SKM-1 treated with dmso at 0.1 percent for 144 hours (cell line): ENCODE data around the gene DGLUCY.
"Not testable (repeated sequence)": the region's sequence is repeated elsewhere in the genome, so short reads cannot be mapped to it uniquely, and the experiment has no call there.

ENCODE experiments used
- DNase-seq: peaks from one replicate; lab custom pipeline; 2025; ENCODE audit not compliant: unreplicated experiment; lab: John Stamatoyannopoulos, UW

The DGLUCY gene

GRCh38 chr14:91113829-91114078 is at the start of gene DGLUCY:
TSS of gene DGLUCY (plus strand) at chr14:91114073. CDS start at chr14:91160295, 46,222 bp downstream.
- DNase-seq, result no peak

- DNase-seq, result no peak
Measured at GRCh38 chr14:91065266-91065665, 48.6 kb upstream of the DGLUCY start.

- no peak for DNase-seq
Measured at GRCh38 chr14:91067186-91067585, 46.7 kb upstream of the DGLUCY start.

GRCh38 chr14:91068642-91069041 is 45.2 kb upstream of the DGLUCY start:
- DNase-seq, result no peak

GRCh38 chr14:91070572-91070971 is 43.3 kb upstream of the DGLUCY start:
- DNase-seq, result no peak

- DNase-seq, result no peak
Measured at GRCh38 chr14:91075553-91075952, 38.3 kb upstream of the DGLUCY start.

GRCh38 chr14:91078095-91078737 is 35.7 kb upstream of the DGLUCY start:
- no peak for DNase-seq

- no peak for DNase-seq
Measured at GRCh38 chr14:91080071-91080470, 33.8 kb upstream of the DGLUCY start.

- DNase-seq, result no peak
Measured at GRCh38 chr14:91082282-91082681, 31.6 kb upstream of the DGLUCY start.

- no peak for DNase-seq
Measured at GRCh38 chr14:91084516-91084915, 29.4 kb upstream of the DGLUCY start.

GRCh38 chr14:91087470-91087869 is 26.4 kb upstream of the DGLUCY start:
- DNase-seq, result not testable (repeated sequence)

GRCh38 chr14:91088585-91089235 is 25.2 kb upstream of the DGLUCY start:
- DNase-seq, result no peak

GRCh38 chr14:91089958-91090535 is 23.8 kb upstream of the DGLUCY start:
- DNase-seq, result no peak

- no peak for DNase-seq
Measured at GRCh38 chr14:91090743-91091142, 23.1 kb upstream of the DGLUCY start.

- DNase-seq, result no peak
Measured at GRCh38 chr14:91092073-91092472, 21.8 kb upstream of the DGLUCY start.

GRCh38 chr14:91093743-91094472 is 20.0 kb upstream of the DGLUCY start:
- not testable (repeated sequence) for DNase-seq

GRCh38 chr14:91094772-91095171 is 19.1 kb upstream of the DGLUCY start:
- DNase-seq, result no peak

GRCh38 chr14:91095178-91095577 is 18.7 kb upstream of the DGLUCY start:
- DNase-seq, result no peak

- DNase-seq, result not testable (repeated sequence)
Measured at GRCh38 chr14:91097657-91098056, 16.2 kb upstream of the DGLUCY start.

GRCh38 chr14:91098591-91098990 is 15.3 kb upstream of the DGLUCY start:
- DNase-seq, result no peak

- DNase-seq, result no peak
Measured at GRCh38 chr14:91100102-91100501, 13.8 kb upstream of the DGLUCY start.

- DNase-seq, result no peak
Measured at GRCh38 chr14:91103116-91103515, 10.8 kb upstream of the DGLUCY start.
